Adrenal gland (tissue), 5 donors: ENCODE measurements around the gene PELI1.

Source experiments
- POLR2A ChIP-seq, 2 donors: fragments of 450-650 bp; IDR thresholded peaks; one replicate each; pipeline ENCODE4 v1.6.1; 2017; ENCODE audit warnings: antibody characterized with exemption in 2 of 2, mild to moderate bottlenecking in 2 of 2, moderate library complexity in 1 of 2
- TF ChIP-seq, protein P1 (sequence below), 6 experiments: fragments of 450-650 bp in 4 of 6; fragments of 200-600 bp in 2 of 6; sonication (generic) in 1 of 6; IDR thresholded peaks; 1 replicate in 5 of 6; 2 replicates in 1 of 6; pipeline versions ENCODE4 v1.5.1 to v1.8.0; 2016 to 2021; ENCODE audit warnings: antibody characterized with exemption in 6 of 6, mild to moderate bottlenecking in 2 of 6, moderate library complexity in 1 of 6
- donor health status: DM: no; HTN: no; CAD: no.

DNA sequence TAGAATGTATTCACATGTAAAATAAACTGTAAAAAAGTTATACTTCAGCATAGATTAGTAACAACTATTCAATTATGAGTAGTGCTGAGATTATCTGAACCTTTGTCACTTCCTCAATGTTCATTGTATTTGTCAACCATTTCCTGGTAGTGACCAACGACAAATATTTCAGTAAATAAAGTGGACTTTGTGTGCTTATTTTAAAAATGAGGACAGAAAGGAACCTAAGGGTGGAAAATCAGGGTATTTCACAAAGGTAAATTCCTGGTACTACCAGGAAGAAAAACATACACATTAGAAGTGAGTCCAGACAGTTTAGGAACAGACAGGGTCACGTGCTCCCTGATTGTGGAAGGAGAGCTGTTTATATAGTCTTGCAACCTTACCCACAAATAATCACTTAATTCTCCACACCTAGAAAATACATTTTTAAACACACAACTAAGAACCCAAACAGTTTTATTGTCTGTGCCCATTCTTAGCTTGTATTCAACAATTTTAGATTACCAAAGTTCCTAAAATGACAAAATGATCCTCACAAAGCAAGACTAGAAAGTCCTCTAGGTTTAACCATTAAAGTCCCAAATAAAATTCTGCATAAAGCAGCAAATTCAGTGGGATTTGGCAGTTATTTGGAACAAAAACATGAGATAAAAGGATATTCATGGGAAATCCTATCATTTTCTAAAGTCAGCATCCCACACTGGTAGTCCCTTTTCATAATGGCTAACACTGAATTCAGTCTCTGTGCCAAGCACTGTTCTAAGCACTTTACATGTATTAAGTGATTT is 28.2 kb downstream of the PELI1 start:
- TF ChIP-seq, protein P1, sequence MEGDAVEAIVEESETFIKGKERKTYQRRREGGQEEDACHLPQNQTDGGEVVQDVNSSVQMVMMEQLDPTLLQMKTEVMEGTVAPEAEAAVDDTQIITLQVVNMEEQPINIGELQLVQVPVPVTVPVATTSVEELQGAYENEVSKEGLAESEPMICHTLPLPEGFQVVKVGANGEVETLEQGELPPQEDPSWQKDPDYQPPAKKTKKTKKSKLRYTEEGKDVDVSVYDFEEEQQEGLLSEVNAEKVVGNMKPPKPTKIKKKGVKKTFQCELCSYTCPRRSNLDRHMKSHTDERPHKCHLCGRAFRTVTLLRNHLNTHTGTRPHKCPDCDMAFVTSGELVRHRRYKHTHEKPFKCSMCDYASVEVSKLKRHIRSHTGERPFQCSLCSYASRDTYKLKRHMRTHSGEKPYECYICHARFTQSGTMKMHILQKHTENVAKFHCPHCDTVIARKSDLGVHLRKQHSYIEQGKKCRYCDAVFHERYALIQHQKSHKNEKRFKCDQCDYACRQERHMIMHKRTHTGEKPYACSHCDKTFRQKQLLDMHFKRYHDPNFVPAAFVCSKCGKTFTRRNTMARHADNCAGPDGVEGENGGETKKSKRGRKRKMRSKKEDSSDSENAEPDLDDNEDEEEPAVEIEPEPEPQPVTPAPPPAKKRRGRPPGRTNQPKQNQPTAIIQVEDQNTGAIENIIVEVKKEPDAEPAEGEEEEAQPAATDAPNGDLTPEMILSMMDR (IDR thresholded peaks at IDR 0.05), result no peak
- no peak for TF ChIP-seq POLR2A (IDR thresholded peaks at IDR 0.05)
